HepG2 (cell line): ENCODE results near the gene FAM20C. TPM values are rescaled to one million over a fixed set of nuclear protein-coding genes. Genes with fewer than 3 reads are reported as not detected.

Experiments
- ARHGAP35 ChIP-seq: sonication (generic); formaldehyde crosslinking; IDR thresholded peaks from 2 replicates; pipeline ENCODE4 v1.9.0; 2022; ENCODE audit warnings: mild to moderate bottlenecking, inconsistent platforms, moderate library complexity, missing genetic modification reagents, borderline replicate concordance
- ATF7-NPFF ChIP-seq: sonication (generic); formaldehyde crosslinking; IDR thresholded peaks from 2 replicates; pipeline ENCODE4 v1.8.1; 2023; ENCODE audit warnings: mild to moderate bottlenecking, low read depth, missing genetic modification reagents, moderate library complexity
- BRD4 ChIP-seq: sonication (generic); formaldehyde crosslinking; IDR thresholded peaks from 2 replicates; pipeline ENCODE4 v1.4.0; 2020; ENCODE audit warnings: missing genetic modification reagents
- CCDC6 ChIP-seq: sonication (generic); formaldehyde crosslinking; IDR thresholded peaks from 2 replicates; pipeline ENCODE4 v1.8.1; 2022; ENCODE audit warnings: mild to moderate bottlenecking, missing genetic modification reagents, moderate library complexity
- NPAS2 ChIP-seq: sonication (generic); formaldehyde crosslinking; IDR thresholded peaks from 2 replicates; pipeline ENCODE4 v1.8.0; 2022; ENCODE audit warnings: mild to moderate bottlenecking, missing genetic modification reagents, borderline replicate concordance
- SAP130 ChIP-seq: IDR thresholded peaks from 2 replicates; pipeline ENCODE4 v1.6.1; 2016; ENCODE audit warnings: low read depth
- THAP11 ChIP-seq: IDR thresholded peaks from 2 replicates; pipeline ENCODE4 v1.6.1; 2016; ENCODE audit warnings: missing biosample characterization, missing genetic modification reagents
- ZKSCAN1 ChIP-seq: fragments of 150-350 bp; IDR thresholded peaks from 2 replicates; pipeline ENCODE4 v1.6.1; 2014; ENCODE audit warnings: low read length
- ZNF788 ChIP-seq: sonication (generic); formaldehyde crosslinking; IDR thresholded peaks from 2 replicates; pipeline ENCODE4 v1.5.0; 2020; ENCODE audit warnings: mild to moderate bottlenecking, missing genetic modification reagents, borderline replicate concordance
- ZSCAN29 ChIP-seq: sonication (generic); formaldehyde crosslinking; conservative IDR thresholded peaks from 2 replicates; pipeline ENCODE4 v1.4.0; 2020; ENCODE audit warnings: mild to moderate bottlenecking, missing genetic modification reagents
- ZZZ3 ChIP-seq: sonication (generic); formaldehyde crosslinking; IDR thresholded peaks from 2 replicates; pipeline ENCODE4 v1.4.0; 2020; ENCODE audit warnings: missing genetic modification reagents, mild to moderate bottlenecking, borderline replicate concordance
- polyA plus RNA-seq, 8 experiments: library from polyadenylated mRNA; depleted of rRNA in 3 of 8; stranded (reverse) in 7 of 8; unstranded in 1 of 8; fragments of >200 nt; fragmentation: Illumina TruSeq in 4 of 8; extraction: Trizol in 4 of 8; gene quantifications; 2 replicates each; pipeline versions ENCODE4 v1.2.1 to v1.2.3, GENCODE V29; 2011 to 2016; ENCODE audit warnings: low read depth in 4 of 8, missing spikeins in 1 of 8, mixed read lengths in 1 of 8; ENCODE audit not compliant: insufficient read depth in 1 of 8
- total RNA-seq, 5 experiments: library from RNA; depleted of rRNA; stranded (reverse); fragments of >200 nt; fragmentation: Illumina TruSeq; extraction: Trizol; gene quantifications; 2 replicates each; pipeline ENCODE4 v1.2.3, GENCODE V29; 2016; ENCODE audit warnings: low read depth in 1 of 5
- TF ChIP-seq, protein P1 (sequence below): sonication (generic); formaldehyde crosslinking; IDR thresholded peaks from 2 replicates; pipeline ENCODE4 v1.4.0; 2020; ENCODE audit warnings: missing genetic modification reagents, borderline replicate concordance
- TF ChIP-seq, protein P2 (sequence below): IDR thresholded peaks from 2 replicates; pipeline ENCODE4 v1.6.1; 2012; ENCODE audit warnings: low read depth, low read length, improper control_type of control experiment
- TF ChIP-seq, protein P3 (sequence below): sonication (generic); formaldehyde crosslinking; IDR thresholded peaks from 2 replicates; pipeline ENCODE4 v1.5.0; 2020; ENCODE audit warnings: mild to moderate bottlenecking, missing genetic modification reagents, borderline replicate concordance
- TF ChIP-seq, protein P4 (sequence below): sonication (generic); formaldehyde crosslinking; IDR thresholded peaks from 2 replicates; pipeline ENCODE4 v1.4.0; 2020; ENCODE audit warnings: missing genetic modification reagents
- TF ChIP-seq, protein P5 (sequence below): sonication (generic); formaldehyde crosslinking; IDR thresholded peaks from 2 replicates; pipeline ENCODE4 v1.9.0; 2022; ENCODE audit warnings: missing genetic modification reagents, mild to moderate bottlenecking, borderline replicate concordance

Gene FAM20C
- total and polyA plus RNA-seq, 2 of the 13 experiments (the other 11 are each of a cell fraction or from before 2014, with no cell fraction given): 11.9 to 19.9 TPM

DNA sequence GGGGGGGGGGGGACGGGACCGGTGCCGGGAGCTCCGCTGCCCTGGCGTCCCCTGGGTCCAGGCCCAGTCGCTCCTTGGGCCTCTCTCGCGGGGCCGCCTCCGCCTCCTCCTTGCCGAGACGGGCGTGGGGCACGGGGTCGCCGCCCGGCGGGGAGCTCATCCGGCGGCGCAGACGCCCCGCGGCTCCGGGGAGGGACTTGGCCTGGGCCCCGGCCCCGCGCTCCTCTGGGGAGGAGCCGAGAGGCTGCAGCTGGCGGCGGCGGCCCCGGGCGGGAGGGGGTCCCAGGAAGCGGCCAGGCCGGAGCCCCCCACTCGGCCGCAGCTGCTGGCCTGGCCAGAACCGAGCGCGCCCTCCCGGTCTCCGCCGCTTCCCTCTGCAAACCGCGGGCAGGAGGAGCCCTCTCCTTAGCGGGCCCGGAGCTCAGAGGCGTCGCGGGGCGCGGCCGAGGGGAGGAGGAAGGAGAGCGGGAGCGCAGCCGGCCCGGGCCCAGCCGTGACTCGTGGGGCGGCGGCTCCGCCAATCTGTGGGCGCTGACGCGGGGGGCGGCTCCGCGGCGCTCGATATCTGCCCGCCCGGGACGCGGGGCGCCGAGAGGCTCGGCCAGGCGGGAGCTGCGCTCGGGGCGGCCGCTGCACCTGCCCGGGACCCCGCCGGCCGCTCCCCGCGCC is at the start of gene FAM20C (continued):
- TF ChIP-seq, protein P1, sequence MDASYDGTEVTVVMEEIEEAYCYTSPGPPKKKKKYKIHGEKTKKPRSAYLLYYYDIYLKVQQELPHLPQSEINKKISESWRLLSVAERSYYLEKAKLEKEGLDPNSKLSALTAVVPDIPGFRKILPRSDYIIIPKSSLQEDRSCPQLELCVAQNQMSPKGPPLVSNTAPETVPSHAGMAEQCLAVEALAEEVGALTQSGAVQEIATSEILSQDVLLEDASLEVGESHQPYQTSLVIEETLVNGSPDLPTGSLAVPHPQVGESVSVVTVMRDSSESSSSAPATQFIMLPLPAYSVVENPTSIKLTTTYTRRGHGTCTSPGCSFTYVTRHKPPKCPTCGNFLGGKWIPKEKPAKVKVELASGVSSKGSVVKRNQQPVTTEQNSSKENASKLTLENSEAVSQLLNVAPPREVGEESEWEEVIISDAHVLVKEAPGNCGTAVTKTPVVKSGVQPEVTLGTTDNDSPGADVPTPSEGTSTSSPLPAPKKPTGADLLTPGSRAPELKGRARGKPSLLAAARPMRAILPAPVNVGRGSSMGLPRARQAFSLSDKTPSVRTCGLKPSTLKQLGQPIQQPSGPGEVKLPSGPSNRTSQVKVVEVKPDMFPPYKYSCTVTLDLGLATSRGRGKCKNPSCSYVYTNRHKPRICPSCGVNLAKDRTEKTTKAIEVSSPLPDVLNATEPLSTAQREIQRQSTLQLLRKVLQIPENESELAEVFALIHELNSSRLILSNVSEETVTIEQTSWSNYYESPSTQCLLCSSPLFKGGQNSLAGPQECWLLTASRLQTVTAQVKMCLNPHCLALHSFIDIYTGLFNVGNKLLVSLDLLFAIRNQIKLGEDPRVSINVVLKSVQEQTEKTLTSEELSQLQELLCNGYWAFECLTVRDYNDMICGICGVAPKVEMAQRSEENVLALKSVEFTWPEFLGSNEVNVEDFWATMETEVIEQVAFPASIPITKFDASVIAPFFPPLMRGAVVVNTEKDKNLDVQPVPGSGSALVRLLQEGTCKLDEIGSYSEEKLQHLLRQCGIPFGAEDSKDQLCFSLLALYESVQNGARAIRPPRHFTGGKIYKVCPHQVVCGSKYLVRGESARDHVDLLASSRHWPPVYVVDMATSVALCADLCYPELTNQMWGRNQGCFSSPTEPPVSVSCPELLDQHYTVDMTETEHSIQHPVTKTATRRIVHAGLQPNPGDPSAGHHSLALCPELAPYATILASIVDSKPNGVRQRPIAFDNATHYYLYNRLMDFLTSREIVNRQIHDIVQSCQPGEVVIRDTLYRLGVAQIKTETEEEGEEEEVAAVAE (CRISPR knock-in tag): no peak
- TF ChIP-seq ZZZ3 (CRISPR knock-in tag): no peak
- TF ChIP-seq, protein P2, sequence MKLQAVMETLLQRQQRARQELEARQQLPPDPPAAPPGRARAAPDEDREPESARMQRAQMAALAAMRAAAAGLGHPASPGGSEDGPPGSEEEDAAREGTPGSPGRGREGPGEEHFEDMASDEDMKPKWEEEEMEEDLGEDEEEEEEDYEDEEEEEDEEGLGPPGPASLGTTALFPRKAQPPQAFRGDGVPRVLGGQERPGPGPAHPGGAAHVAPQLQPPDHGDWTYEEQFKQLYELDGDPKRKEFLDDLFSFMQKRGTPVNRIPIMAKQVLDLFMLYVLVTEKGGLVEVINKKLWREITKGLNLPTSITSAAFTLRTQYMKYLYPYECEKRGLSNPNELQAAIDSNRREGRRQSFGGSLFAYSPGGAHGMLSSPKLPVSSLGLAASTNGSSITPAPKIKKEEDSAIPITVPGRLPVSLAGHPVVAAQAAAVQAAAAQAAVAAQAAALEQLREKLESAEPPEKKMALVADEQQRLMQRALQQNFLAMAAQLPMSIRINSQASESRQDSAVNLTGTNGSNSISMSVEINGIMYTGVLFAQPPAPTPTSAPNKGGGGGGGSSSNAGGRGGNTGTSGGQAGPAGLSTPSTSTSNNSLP: no peak
- TF ChIP-seq, protein P3, sequence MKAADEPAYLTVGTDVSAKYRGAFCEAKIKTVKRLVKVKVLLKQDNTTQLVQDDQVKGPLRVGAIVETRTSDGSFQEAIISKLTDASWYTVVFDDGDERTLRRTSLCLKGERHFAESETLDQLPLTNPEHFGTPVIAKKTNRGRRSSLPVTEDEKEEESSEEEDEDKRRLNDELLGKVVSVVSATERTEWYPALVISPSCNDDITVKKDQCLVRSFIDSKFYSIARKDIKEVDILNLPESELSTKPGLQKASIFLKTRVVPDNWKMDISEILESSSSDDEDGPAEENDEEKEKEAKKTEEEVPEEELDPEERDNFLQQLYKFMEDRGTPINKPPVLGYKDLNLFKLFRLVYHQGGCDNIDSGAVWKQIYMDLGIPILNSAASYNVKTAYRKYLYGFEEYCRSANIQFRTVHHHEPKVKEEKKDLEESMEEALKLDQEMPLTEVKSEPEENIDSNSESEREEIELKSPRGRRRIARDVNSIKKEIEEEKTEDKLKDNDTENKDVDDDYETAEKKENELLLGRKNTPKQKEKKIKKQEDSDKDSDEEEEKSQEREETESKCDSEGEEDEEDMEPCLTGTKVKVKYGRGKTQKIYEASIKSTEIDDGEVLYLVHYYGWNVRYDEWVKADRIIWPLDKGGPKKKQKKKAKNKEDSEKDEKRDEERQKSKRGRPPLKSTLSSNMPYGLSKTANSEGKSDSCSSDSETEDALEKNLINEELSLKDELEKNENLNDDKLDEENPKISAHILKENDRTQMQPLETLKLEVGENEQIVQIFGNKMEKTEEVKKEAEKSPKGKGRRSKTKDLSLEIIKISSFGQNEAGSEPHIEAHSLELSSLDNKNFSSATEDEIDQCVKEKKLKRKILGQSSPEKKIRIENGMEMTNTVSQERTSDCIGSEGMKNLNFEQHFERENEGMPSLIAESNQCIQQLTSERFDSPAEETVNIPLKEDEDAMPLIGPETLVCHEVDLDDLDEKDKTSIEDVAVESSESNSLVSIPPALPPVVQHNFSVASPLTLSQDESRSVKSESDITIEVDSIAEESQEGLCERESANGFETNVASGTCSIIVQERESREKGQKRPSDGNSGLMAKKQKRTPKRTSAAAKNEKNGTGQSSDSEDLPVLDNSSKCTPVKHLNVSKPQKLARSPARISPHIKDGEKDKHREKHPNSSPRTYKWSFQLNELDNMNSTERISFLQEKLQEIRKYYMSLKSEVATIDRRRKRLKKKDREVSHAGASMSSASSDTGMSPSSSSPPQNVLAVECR (CRISPR knock-in tag): peak; percentile 54; the same call in 1 of the 2 replicates
- TF ChIP-seq BRD4 (CRISPR knock-in tag): no peak
- TF ChIP-seq THAP11 (CRISPR knock-in tag): 0 out of 2 replicates have a peak, but pooled peaks have one; percentile 23
- TF ChIP-seq, protein P4, sequence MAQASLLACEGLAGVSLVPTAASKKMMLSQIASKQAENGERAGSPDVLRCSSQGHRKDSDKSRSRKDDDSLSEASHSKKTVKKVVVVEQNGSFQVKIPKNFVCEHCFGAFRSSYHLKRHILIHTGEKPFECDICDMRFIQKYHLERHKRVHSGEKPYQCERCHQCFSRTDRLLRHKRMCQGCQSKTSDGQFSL: no peak
- no peak for TF ChIP-seq CCDC6 (CRISPR knock-in tag)
- TF ChIP-seq, protein P5, sequence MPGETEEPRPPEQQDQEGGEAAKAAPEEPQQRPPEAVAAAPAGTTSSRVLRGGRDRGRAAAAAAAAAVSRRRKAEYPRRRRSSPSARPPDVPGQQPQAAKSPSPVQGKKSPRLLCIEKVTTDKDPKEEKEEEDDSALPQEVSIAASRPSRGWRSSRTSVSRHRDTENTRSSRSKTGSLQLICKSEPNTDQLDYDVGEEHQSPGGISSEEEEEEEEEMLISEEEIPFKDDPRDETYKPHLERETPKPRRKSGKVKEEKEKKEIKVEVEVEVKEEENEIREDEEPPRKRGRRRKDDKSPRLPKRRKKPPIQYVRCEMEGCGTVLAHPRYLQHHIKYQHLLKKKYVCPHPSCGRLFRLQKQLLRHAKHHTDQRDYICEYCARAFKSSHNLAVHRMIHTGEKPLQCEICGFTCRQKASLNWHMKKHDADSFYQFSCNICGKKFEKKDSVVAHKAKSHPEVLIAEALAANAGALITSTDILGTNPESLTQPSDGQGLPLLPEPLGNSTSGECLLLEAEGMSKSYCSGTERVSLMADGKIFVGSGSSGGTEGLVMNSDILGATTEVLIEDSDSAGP (CRISPR knock-in tag): no peak
- no peak for TF ChIP-seq ZNF788 (CRISPR knock-in tag)
- TF ChIP-seq ATF7-NPFF (CRISPR knock-in tag): 0 out of 2 replicates have a peak, but pooled peaks have one; percentile 14
- no peak; the same call in 1 of the 2 replicates for TF ChIP-seq ARHGAP35 (CRISPR knock-in tag)
- TF ChIP-seq ZSCAN29 (CRISPR knock-in tag): no peak
- TF ChIP-seq SAP130 (CRISPR knock-in tag): peak; percentile 45; the same call in 1 of the 2 replicates
- no peak for TF ChIP-seq NPAS2
- no peak for TF ChIP-seq ZKSCAN1
